T follicular helper cell (primary cell): ENCODE measurements around the gene GTF3C2.
A peak's percentile ranks its signal among the peaks of the same experiment; 100 is the strongest.

Experiments used
- DNase-seq: peaks from one replicate; pipeline ENCODE4 v3.0.0-alpha.2; 2020; ENCODE audit warnings: low read depth
- total RNA-seq, 2 experiments: gene quantifications; one replicate each; lab custom pipeline; 2026; lab: John Stamatoyannopoulos, UW

The GTF3C2 gene
- total RNA-seq, result 95.4 to 110 reads per million in 2 experiments

- DNase-seq, result peak; percentile 88
Measured at GRCh38 chr2:27356382-27357181, at the start of gene GTF3C2. GTF3C2 (minus strand) TSS chr2:27356764; CDS start chr2:27343554, 13,210 bp downstream.

GRCh38 chr2:27400348-27401135, 44.0 kb upstream of the GTF3C2 start:
- DNase-seq, result no peak

- no peak for DNase-seq
Measured at GRCh38 chr2:27398962-27399361, 42.4 kb upstream of the GTF3C2 start.

GRCh38 chr2:27393225-27393624, 36.7 kb upstream of the GTF3C2 start:
- DNase-seq, result no peak

GRCh38 chr2:27390822-27391679, 34.5 kb upstream of the GTF3C2 start:
- DNase-seq, result no peak

- no peak for DNase-seq
Measured at GRCh38 chr2:27381577-27382181, 25.1 kb upstream of the GTF3C2 start.

GRCh38 chr2:27380626-27381545, 24.3 kb upstream of the GTF3C2 start, which contains the start of gene ZNF513:
ZNF513 (minus strand) TSS chr2:27380734; CDS start chr2:27380526, 208 bp downstream.
- DNase-seq, result peak; percentile 78

- peak; percentile 21 for DNase-seq
Measured at GRCh38 chr2:27379836-27380625, 23.5 kb upstream of the GTF3C2 start.

GRCh38 chr2:27379383-27379835, 22.8 kb upstream of the GTF3C2 start:
- DNase-seq, result no peak

- no peak for DNase-seq
Measured at GRCh38 chr2:27378809-27379290, 22.3 kb upstream of the GTF3C2 start.

- DNase-seq, result no peak
Measured at GRCh38 chr2:27378096-27378808, 21.7 kb upstream of the GTF3C2 start.

GRCh38 chr2:27377618-27378095, 21.1 kb upstream of the GTF3C2 start:
- DNase-seq, result no peak

- DNase-seq, result no peak
Measured at GRCh38 chr2:27376866-27377617, 20.5 kb upstream of the GTF3C2 start.

GRCh38 chr2:27376151-27376865, 19.7 kb upstream of the GTF3C2 start:
- DNase-seq, result no peak

GRCh38 chr2:27375513-27376099, 19.0 kb upstream of the GTF3C2 start:
- no peak for DNase-seq

GRCh38 chr2:27373567-27373966, 17.0 kb upstream of the GTF3C2 start:
- no peak for DNase-seq

GRCh38 chr2:27372937-27373336, 16.4 kb upstream of the GTF3C2 start:
- no peak for DNase-seq
